Activated T-cell treated with anti-CD3 and anti-CD28 coated beads for 1 hour (primary cell): ENCODE measurements around the gene MTPN.

Experiments used
- DNase-seq: peaks from one replicate; pipeline ENCODE4 v3.0.0-alpha.2; 2020; ENCODE audit warnings: low read depth

The MTPN gene, protein sequence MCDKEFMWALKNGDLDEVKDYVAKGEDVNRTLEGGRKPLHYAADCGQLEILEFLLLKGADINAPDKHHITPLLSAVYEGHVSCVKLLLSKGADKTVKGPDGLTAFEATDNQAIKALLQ

GRCh38 chr7:135977007-135977741 lies at the start of gene MTPN:
TSS of gene MTPN (minus strand) at chr7:135977359. CDS start at chr7:135977100, 259 bp downstream.
- peak; percentile 96 for DNase-seq

DNA sequence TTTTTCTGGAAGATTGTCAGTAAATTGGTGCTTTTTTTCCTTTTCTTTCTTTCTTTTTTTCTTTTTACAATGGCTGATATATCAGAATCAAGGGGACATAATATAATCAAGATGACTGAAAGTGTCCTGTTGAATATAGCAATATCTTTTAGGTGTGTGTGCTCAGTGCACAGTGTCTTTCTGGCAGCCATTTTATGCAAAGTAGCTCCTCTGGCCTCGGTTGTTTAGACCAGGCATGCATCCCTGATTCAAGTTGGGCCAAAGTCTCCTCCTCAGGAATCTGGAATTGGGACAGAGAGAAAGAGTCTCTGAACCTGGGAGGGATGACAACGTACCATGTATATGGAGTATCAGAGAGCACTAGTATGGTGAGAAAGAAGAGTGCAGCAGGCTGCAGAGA lies 49.0 kb upstream of the MTPN start:
- no peak for DNase-seq

GRCh38 chr7:136023134-136023869 lies 46.1 kb upstream of the MTPN start:
- no peak for DNase-seq

DNA sequence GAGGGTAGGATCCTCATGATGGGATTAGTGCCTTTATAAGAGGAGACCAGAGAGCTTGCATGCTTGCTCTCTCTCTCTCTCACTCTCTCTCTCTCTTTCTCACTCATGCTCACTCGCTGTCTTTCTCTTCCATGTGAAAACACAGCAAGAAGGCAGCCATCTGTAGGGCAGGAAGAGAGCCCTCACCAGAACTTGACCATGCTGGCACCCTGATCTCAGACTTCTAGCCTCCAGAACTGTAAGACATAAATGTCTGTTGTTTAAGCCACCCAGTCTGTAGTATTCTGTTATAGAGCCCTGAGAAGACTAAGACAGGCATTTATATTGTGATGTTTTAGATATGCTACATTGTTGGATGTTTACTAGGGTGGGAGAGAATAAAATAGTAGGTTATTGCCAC lies 43.4 kb upstream of the MTPN start:
- DNase-seq, result no peak

GRCh38 chr7:136018104-136018503 lies 40.9 kb upstream of the MTPN start:
- no peak for DNase-seq

DNA sequence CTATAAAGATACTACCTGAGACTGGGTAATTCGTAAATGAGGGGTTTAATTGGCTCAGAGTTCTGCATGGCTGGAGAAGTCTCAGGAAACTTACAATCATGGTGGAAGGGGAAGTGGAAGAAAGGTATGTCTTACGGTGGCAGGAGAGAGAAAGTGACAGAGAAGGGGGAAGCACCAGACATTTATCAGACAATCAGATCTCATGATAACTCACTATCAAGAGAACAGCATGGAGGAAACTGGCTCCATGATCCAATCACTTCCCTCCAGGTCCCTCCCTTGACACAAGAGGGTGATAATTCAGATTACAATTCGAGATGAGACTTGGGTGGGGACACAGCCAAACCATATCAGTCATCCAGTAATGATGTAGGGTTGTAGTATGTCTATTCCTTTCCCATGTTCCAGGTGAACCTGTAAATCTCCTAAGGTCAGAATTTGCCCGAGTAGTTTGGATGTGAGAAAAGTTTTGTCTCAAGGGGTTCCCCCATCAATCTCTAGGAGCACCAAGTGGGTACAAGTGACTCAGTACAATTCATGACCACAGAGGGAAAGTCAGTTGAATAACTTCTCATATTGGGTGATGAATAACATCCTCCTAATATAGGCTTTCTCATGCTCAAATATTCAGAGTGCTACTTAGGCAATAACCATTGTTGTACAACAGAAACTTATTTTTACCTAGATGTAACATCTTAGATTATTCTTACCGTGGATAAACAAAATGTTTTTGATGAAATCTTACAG lies 39.7 kb upstream of the MTPN start:
- no peak for DNase-seq

- no peak for DNase-seq
These were observed 38.5 kb upstream of the MTPN start for GRCh38 chr7:136015638-136016037.

DNA sequence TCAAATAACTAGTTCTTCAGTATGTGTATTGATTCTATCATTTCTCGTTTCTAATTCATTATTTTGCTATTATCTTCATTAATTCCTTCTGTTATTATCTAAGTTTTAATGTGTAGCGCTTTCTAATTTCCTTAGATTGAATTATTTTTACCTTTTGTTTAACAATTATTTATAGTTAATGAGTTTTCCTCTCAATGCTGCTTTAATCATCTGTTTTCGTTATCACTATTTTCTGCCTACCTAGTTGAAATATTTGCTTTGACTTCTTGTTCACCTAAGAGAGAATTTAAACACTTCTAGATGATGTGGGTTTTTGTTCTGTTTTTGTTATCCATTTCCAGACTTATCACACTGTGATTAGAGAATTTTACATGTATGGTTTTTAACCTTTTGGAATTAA lies 37.5 kb upstream of the MTPN start:
- no peak for DNase-seq

DNA sequence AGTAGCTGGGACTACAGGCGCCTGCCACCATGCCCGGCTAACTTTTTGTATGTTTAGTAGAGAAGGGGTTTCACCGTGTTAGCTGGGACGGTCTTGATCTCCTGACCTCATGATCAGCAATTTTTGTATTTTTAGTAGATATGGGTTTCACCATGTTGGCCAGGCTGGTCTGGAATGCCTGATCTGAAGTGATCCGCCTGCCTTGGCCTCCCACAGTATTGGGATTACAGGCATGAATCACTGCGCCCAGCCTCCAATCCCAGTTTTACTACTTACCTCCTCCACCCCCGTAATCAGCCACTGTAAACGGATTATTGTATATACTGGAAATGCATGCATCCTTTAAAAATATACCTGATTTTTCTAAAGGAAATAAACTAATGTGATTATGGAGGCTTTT lies 35.1 kb upstream of the MTPN start:
- DNase-seq, result no peak

DNA sequence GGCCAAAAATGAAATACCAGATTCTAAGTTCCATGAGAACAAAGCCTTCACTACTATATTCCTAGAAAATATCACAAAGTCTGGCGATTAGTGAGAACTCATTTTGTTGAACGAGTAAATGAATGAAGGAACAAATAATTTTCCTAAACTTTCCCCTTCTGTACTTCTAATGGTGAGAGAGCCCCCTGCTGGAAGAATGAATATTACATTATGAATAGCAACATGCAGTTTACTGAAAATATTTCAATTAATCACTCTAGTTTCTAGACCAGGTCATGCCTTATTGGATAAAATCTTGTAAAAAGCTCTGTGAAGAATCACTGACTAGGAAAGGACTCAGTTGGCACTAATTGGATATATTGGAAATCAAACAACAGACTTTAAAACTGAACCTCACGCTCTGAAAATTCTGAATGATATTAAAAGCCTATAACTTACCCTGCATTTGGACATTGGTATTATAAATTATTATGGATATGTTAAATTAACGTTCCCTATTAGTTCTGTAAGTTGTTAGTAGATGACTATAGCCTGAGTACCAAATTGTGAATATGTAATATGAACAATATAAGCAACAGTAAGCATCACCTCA lies 32.4 kb upstream of the MTPN start:
- no peak for DNase-seq

DNA sequence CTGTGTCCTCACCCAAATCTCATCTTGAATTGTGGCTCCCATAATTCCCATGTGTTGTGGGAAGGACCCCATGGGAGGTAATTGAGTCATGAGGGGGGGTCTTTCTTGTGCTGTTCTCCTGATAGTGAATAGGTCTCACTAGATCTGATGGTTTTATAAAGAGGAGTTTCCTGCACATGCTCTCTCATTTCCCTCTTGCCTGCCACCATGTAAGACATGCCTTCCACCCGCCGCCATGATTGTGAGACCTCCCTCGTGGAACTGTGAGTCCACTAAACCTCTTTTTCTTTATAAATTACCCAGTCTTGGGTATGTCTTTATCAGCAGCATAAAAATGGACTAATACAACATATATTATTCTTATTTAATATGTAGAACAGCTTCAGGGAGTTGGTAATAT lies 29.0 kb upstream of the MTPN start:
- DNase-seq, result no peak

GRCh38 chr7:136004083-136004482 lies 26.9 kb upstream of the MTPN start:
- DNase-seq, result no peak

- DNase-seq, result no peak
These were observed 25.6 kb upstream of the MTPN start for GRCh38 chr7:136002802-136003201.

DNA sequence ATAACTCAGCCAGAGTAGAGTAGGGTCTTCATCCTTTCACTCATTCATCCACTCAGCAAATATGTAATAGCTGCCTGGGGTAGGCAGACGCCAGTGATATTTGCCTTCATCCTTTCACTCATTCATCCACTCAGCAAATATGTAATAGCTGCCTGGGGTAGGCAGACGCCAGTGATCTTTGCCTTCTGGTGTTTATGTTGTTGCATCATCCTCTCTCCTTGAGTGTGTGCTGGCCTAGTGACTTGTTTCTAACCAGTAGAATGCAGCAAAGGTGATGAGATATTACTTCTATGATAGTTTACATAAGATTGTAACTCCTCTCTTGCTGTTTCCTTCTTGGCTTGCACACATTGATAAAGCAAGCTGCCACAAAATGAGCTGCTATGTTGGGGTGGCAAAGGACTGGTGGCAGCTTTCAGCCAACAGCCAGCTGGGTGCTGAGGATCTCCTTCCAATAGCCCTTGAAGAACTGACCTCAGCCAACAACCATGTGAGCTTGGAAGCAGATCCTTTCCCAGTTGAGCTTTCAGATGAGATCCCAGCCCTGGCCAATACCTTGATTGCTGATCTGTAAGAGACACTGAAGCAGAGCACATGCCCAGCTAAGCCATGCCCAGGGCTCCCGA lies 23.2 kb upstream of the MTPN start:
- DNase-seq, result no peak

DNA sequence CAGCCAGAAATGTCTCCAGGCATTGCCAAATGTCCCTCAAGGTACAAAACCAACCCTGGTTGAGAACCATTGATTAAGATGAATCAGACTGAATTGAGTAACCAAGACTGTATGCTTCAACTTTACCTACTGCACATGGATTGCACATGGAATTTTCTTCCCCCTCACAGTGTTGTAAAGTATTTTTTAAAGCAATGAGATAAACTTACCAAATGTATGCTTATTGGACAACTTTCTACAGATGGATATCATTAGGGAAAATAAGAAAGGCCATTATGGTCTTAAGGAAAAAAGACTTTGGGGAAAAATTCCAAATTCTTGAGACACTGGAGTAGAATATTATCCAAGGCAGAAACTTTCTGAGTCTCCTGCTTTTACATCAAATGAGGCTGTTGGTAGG lies 20.9 kb upstream of the MTPN start:
- DNase-seq, result no peak

DNA sequence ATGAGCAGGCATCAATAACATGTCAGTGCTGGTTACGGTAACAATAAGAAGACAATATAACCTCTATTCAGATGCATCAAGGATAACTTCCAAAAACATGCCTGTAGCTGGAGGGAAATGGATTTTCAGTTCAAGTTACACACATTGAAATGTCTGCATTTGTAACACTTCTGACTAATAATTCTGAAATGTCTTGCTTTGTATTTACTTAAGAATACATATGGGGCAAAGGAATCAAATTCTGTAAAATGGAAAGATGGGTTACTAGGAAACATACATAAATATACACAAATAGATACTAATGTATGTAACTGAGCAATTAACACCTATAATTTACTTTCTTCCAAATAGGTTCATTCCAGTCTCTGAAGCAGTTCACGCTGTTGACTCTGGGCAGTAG lies 18.6 kb upstream of the MTPN start:
- no peak for DNase-seq

DNA sequence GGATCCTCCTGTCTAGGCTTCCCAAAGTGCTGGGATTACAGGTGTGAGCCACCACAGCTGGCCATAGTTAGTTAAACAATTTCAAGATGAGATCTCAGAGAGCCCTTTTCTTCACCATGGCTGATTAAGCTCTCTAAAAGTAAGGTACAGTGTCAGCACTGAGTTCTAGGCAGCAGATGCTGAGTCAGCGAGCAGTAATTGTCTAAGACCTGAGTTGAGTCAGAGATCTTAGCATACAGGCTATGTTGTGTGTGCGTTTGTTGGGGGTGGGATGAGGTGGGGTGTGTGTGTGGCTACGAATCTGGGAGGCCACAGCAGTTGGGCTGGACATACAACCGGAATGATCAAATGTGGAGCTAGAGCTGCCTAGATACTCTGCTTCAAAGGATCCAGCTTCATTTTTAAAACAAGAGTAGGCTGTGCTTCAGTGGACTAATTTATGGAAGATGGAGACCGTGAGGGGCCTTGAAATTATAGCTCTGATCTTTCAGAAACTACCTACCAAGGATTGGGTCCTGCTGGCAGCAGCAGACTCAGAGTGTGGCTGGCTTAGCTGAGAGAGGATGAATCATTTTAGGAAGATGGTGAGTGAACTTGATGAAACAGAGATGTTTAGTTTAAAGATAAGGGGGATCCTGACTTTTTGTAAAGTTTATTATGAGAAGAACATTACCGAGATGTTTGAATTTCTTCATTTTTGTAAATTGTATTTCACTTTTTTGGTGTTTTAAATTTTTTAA lies 17.5 kb upstream of the MTPN start:
- DNase-seq, result no peak

DNA sequence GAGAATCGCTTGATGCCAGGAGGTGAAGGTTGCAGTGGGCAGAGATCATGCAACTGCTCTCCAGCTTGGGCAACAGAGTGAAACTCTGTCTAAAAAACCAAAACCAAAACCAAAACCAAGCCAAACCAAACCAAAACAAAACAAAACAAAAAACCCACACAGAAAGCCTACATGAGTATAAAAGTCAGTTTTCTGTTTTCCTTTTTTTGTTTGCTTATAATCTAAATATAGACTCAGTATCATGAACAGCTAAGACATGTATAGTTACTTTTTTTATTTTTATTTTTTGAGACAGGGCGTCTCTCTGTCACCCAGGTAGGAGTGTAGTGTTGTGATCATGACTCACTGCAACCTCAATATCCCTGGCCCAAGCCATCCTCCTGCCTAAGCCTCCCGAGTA lies 16.8 kb upstream of the MTPN start:
- no peak for DNase-seq

DNA sequence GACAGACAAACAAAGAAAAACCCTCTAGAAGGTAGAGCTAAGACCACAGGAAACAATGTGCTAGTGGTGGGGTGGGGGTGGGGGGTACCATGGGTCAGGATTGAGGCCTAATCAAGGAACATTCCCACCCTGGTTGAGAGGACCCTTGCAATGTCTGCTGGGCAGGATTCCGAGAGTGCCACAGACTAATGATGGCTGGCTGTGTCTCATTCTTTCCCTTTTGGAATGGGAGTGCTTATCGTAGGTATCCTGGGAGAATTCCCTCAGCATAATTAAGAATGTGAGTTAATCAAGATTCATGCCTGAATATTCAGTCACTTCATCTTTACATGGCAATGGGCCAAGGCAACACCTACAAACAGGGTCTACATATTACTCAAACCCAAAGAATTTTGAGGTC lies 14.7 kb upstream of the MTPN start:
- no peak for DNase-seq

DNA sequence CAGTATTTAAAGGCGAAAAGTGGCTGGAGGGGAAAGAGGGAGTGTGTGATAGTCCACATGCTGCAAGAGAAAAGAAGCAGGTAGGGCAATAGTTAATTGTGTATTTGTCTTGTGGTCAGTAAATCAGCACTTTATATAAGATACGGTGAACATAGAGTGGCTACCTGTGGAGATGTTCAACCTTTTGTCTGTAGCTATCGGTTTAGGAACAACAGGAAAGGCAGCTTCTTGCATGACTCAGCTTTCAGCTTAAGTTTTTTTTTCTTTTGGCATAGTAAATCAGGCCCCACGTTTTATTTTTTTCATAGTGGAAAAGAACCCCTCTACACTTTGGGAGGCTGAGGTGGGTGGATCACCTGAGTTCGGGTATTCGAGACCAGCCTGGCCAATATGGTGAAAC lies 14.2 kb upstream of the MTPN start:
- DNase-seq, result no peak

- DNase-seq, result no peak
These were observed 13.1 kb upstream of the MTPN start for GRCh38 chr7:135990258-135990657.
